Measurements from ENCODE around the gene KMT2E. TPM values are rescaled to one million over a fixed set of nuclear protein-coding genes. Genes with fewer than 3 reads are reported as not detected.

The KMT2E gene
- total and polyA plus RNA-seq, 2 donors (not counting 3 experiments of a cell fraction or from before 2014, with no cell fraction given), result 19.0 to 74.8 TPM

DNA sequence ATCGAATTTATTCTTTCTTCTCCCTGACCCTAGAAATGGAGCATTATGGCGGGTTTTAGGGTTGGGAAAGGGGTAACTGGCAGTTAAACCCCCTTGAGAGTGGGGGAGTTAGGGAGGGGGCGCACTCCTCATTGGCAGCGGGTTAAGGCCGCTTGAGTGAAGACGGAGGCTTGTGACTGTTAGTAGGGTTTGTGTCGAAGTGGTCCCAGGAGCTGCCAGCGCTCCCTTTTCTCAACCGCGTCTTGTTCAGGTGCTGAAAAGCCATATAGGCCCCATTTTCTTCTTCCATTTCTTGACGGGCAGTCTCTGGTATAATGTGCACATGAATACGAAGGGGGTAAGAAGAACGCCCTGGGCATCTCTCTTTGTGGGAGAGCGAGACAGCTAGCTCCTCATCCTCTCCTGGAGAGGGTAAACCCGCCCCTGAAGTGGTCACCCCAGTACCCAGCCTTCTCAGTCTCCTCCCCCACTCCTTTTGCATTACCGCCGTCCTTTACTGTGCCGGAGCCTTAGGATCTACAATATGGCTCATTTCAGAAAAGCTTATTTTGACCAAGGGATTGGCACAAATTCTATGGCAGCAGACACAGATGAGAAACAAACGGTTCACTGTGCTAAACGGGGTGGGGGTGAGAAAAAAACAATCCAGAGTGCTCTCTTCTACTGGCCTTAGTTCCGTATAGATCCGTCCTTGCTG is 836 bp downstream of the KMT2E start:
- H4K20me1 ChIP-seq (replicated peaks; ENCODE audit: control insufficient read depth, extremely low read depth, insufficient read depth, low read length), result peaks cover 6% of the 10 kb centered on the region
- ChIA-PET POLR2A (interaction anchor here (0.9 to 1.6 kb wide), 3 partner anchors 11 to 45 kb away, joined by 3 to 4 read pairs (median 3); no protein-coding TSS in a partner anchor), CTCF (interaction anchor here (1.0 to 3.3 kb wide), 5 partner anchors 12 to 92 kb away, joined by 4 to 23 read pairs (median 19); no protein-coding TSS in a partner anchor)
- H3K4me1 ChIP-seq (ENCODE audit: control insufficient read depth, extremely low read depth, insufficient read depth, low read length), result peaks cover 29% of the 10 kb centered on the region
- dilution Hi-C loops (cut with MboI; ENCODE audit: extremely low pct_ligation_motif_present, low sequenced_read_pairs), result no loop called here
- TSS peak; percentile 15 for BruUV-seq (replicated peaks)
- peak overlapping the region; percentile 80 for H3K27ac ChIP-seq (ENCODE audit: insufficient read depth, low read depth, low read length)
- peak; percentile 69 for DNase-seq (ENCODE audit: low read depth, low spot score)
- intact Hi-C loops (cut with micrococcal nuclease), result loop anchor here (1.0 to 5.0 kb wide), 4 partner anchors 26 to 472 kb away; no protein-coding TSS in a partner anchor
- H3K79me2 ChIP-seq (ENCODE audit: control insufficient read depth, insufficient read depth, low read length), result peaks cover 84% of the 10 kb centered on the region
- H2AFZ ChIP-seq (ENCODE audit: low read depth, low read length), result no peak overlapping the region
- no peak for TF ChIP-seq EZH2 (IDR thresholded peaks at IDR 0.05; ENCODE audit: borderline replicate concordance, low read depth, low read length, severe bottlenecking)
- no peak for TF ChIP-seq POLR2AphosphoS5 (IDR thresholded peaks at IDR 0.05; ENCODE audit: insufficient read depth, low read depth, low read length)
- peak overlapping the region; percentile 97 to 99 (median 98) for H3K4me3 ChIP-seq (replicated peaks in 1 of 3; ENCODE audit: insufficient read depth in 1 of 3, low read depth in 1 of 3, low read length in 3 of 3)
- peak overlapping the region; percentile 99 for H3K9ac ChIP-seq (replicated peaks; ENCODE audit: extremely low read depth, insufficient read depth, low read length)
- H3K4me2 ChIP-seq (ENCODE audit: insufficient read depth, low read length), result peak overlapping the region; percentile 95
- H3K27me3 ChIP-seq (ENCODE audit: control insufficient read depth in 2 of 2, insufficient read depth in 2 of 2, low read length in 2 of 2), result no peaks in the 10 kb centered on the region
- no peaks in the 10 kb centered on the region for H3K9me3 ChIP-seq (replicated peaks; ENCODE audit: control insufficient read depth, insufficient read depth, low read length)
- H3K36me3 ChIP-seq (ENCODE audit: control insufficient read depth in 2 of 2, extremely low read depth in 1 of 2, insufficient read depth in 2 of 2, low read length in 2 of 2), result no peaks in the 10 kb centered on the region
- FAIRE-seq, result peak; percentile 63
- no peaks in the 10 kb centered on the region for H3K9me1 ChIP-seq (replicated peaks; ENCODE audit: control insufficient read depth, extremely low read depth, insufficient read depth, low read length)

DNA sequence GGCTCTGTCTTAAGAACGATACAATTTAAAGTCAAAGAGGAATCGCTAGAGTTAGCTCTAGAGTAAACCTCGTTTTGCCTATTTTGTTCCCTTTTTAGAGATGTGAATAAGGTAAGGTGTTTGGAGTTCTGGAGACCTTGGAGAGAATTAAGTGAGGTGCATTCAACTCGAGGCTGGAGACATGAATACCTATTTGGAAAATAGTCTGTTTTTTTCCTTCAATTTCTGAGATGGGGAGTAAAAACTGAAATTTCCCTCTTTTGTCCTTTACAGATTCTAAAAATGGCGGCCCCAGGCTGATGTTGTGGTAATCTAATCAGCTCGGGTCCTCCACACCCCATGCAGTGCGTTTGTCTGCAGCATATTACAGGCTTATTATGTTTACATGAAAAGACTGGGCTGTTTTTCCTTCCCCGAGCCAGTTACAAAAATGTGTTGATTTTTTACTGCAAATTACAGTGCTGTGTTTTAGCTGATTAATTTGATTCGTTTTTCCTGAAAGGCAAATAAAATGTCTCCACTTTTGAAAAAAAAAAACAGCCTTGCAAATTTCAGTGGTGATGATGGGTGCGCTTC is 1.5 kb downstream of the KMT2E start:
- peak; percentile 64 for FAIRE-seq
- Histone ChIP-seq H3K27me3 (ENCODE audit: control insufficient read depth in 2 of 2, insufficient read depth in 2 of 2, low read length in 2 of 2) (no peaks in the 10 kb centered on the region), H3K79me2 (ENCODE audit: control insufficient read depth, insufficient read depth, low read length) (peaks cover 84% of the 10 kb centered on the region), H4K20me1 (replicated peaks; ENCODE audit: control insufficient read depth, extremely low read depth, insufficient read depth, low read length) (peaks cover 6% of the 10 kb centered on the region), H3K9me1 (replicated peaks; ENCODE audit: control insufficient read depth, extremely low read depth, insufficient read depth, low read length) (no peaks in the 10 kb centered on the region), H3K4me1 (ENCODE audit: control insufficient read depth, extremely low read depth, insufficient read depth, low read length) (peaks cover 23% of the 10 kb centered on the region), H3K9ac (replicated peaks; ENCODE audit: extremely low read depth, insufficient read depth, low read length) (peak overlapping the region; percentile 99), H3K9me3 (replicated peaks; ENCODE audit: control insufficient read depth, insufficient read depth, low read length) (no peaks in the 10 kb centered on the region), H3K27ac (ENCODE audit: insufficient read depth, low read depth, low read length) (peak overlapping the region; percentile 80), H2AFZ (ENCODE audit: low read depth, low read length) (no peak overlapping the region), H3K4me3 (replicated peaks in 1 of 3; ENCODE audit: insufficient read depth in 1 of 3, low read depth in 1 of 3, low read length in 3 of 3) (peak overlapping the region; percentile 97 to 99 (median 98)), H3K4me2 (ENCODE audit: insufficient read depth, low read length) (peak overlapping the region; percentile 95), H3K36me3 (ENCODE audit: control insufficient read depth in 2 of 2, extremely low read depth in 1 of 2, insufficient read depth in 2 of 2, low read length in 2 of 2) (no peaks in the 10 kb centered on the region)
- TF ChIP-seq FOS (IDR thresholded peaks at IDR 0.05; ENCODE audit: borderline replicate concordance, insufficient read depth, low read length), result no peak
- TF ChIP-seq POLR2AphosphoS5 (IDR thresholded peaks at IDR 0.05; ENCODE audit: insufficient read depth, low read depth, low read length), result no peak
- no peak for TF ChIP-seq EZH2 (IDR thresholded peaks at IDR 0.05; ENCODE audit: borderline replicate concordance, low read depth, low read length, severe bottlenecking)
- no peak for TF ChIP-seq JUN (IDR thresholded peaks at IDR 0.05; ENCODE audit: borderline replicate concordance, insufficient read depth, insufficient read length, low read depth)
- TF ChIP-seq, protein P1, sequence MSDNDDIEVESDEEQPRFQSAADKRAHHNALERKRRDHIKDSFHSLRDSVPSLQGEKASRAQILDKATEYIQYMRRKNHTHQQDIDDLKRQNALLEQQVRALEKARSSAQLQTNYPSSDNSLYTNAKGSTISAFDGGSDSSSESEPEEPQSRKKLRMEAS (IDR thresholded peaks at IDR 0.05; ENCODE audit: insufficient read depth, insufficient read length), result no peak
- no peak for TF ChIP-seq POLR2A (IDR thresholded peaks at IDR 0.05; ENCODE audit: low read depth, low read length)
- no peak for TF ChIP-seq MYC (IDR thresholded peaks at IDR 0.05; ENCODE audit: low read depth, low read length)
- TF ChIP-seq, protein P2, sequence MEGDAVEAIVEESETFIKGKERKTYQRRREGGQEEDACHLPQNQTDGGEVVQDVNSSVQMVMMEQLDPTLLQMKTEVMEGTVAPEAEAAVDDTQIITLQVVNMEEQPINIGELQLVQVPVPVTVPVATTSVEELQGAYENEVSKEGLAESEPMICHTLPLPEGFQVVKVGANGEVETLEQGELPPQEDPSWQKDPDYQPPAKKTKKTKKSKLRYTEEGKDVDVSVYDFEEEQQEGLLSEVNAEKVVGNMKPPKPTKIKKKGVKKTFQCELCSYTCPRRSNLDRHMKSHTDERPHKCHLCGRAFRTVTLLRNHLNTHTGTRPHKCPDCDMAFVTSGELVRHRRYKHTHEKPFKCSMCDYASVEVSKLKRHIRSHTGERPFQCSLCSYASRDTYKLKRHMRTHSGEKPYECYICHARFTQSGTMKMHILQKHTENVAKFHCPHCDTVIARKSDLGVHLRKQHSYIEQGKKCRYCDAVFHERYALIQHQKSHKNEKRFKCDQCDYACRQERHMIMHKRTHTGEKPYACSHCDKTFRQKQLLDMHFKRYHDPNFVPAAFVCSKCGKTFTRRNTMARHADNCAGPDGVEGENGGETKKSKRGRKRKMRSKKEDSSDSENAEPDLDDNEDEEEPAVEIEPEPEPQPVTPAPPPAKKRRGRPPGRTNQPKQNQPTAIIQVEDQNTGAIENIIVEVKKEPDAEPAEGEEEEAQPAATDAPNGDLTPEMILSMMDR (IDR thresholded peaks at IDR 0.05; ENCODE audit: extremely low read depth in 1 of 2, insufficient read depth in 1 of 2, low read depth in 1 of 2, low read length in 2 of 2), result no peak
- no peak for TF ChIP-seq GATA2 (IDR thresholded peaks at IDR 0.05; ENCODE audit: insufficient read depth, insufficient read length, low read depth, low read length)
- intact Hi-C loops (cut with micrococcal nuclease), result loop anchor here (5.0 kb wide), 2 partner anchors 47 to 82 kb away; no protein-coding TSS in a partner anchor
- dilution Hi-C loops (cut with MboI; ENCODE audit: extremely low pct_ligation_motif_present, low sequenced_read_pairs), result no loop called here
- BruUV-seq (replicated peaks), result no TSS peak
- ChIA-PET CTCF (interaction anchor here (1.0 to 3.3 kb wide), 6 partner anchors 11 to 93 kb away, joined by 4 to 23 read pairs (median 14); no protein-coding TSS in a partner anchor), POLR2A (interaction anchor here (0.9 to 1.6 kb wide), 4 partner anchors 10 to 45 kb away, joined by 3 to 4 read pairs (median 3); no protein-coding TSS in a partner anchor)
- DNase-seq (ENCODE audit: low read depth, low spot score), result peak; percentile 58

Data from endothelial cell of umbilical vein (primary cell).